Osteoblast (primary cell): ENCODE measurements around the gene OSBP2. TPM values are rescaled to one million over a fixed set of nuclear protein-coding genes. Genes with fewer than 3 reads are reported as not detected.
"Not testable (repeated sequence)": the region's sequence is repeated elsewhere in the genome, so short reads cannot be mapped to it uniquely, and the experiment has no call there.

ENCODE experiments used
- DNase-seq: peaks from one replicate; pipeline ENCODE4 v3.0.0; 2011; ENCODE audit warnings: low spot score, mixed read lengths; ENCODE audit not compliant: insufficient read length; ENCODE audit errors: missing footprints
- H2AFZ ChIP-seq: 2 replicates; pipeline ENCODE4 v1.6.0; 2011; ENCODE audit warnings: mild to moderate bottlenecking, low read length
- H3K27ac ChIP-seq: 2 replicates; pipeline ENCODE4 v1.5.1; 2011; ENCODE audit warnings: mild to moderate bottlenecking, low read depth, low read length, moderate library complexity
- H3K27me3 ChIP-seq: 2 replicates; pipeline ENCODE4 v1.6.0; 2012; ENCODE audit warnings: mild to moderate bottlenecking, control low read depth, inconsistent platforms, low read length, moderate library complexity; ENCODE audit not compliant: insufficient read depth
- H3K36me3 ChIP-seq: 2 replicates; pipeline ENCODE4 v1.5.1; 2011; ENCODE audit warnings: mild to moderate bottlenecking, low read length, control low read depth, moderate library complexity; ENCODE audit not compliant: insufficient read depth
- H3K4me1 ChIP-seq: 2 replicates; pipeline ENCODE4 v1.5.1; 2011; ENCODE audit warnings: mild to moderate bottlenecking, low read length, control low read depth, moderate library complexity; ENCODE audit not compliant: insufficient read depth
- H3K4me2 ChIP-seq: 2 replicates; pipeline ENCODE4 v1.6.0; 2011; ENCODE audit warnings: mild to moderate bottlenecking, low read length; ENCODE audit not compliant: insufficient read depth
- H3K4me3 ChIP-seq: fragments of 200-600 bp; sonication (generic); 3 replicates; pipeline ENCODE4 v1.5.1; 2012; ENCODE audit warnings: mild to moderate bottlenecking, low read length, inconsistent platforms; ENCODE audit not compliant: insufficient read depth
- H3K79me2 ChIP-seq: 2 replicates; pipeline ENCODE4 v1.6.0; 2012; ENCODE audit warnings: mild to moderate bottlenecking, low read length, control low read depth, inconsistent platforms; ENCODE audit not compliant: insufficient read depth
- H3K9me3 ChIP-seq: 2 replicates; pipeline ENCODE4 v1.5.1; 2011; ENCODE audit warnings: low read depth, low read length, control low read depth
- H4K20me1 ChIP-seq: 2 replicates; pipeline ENCODE4 v1.6.0; 2012; ENCODE audit warnings: mild to moderate bottlenecking, low read length, control low read depth; ENCODE audit not compliant: insufficient read depth
- CTCF ChIP-seq: IDR thresholded peaks from 2 replicates; pipeline ENCODE4 v1.5.1; 2011; ENCODE audit warnings: mild to moderate bottlenecking, low read depth, low read length, moderate library complexity; ENCODE audit errors: extremely low read depth
- total RNA-seq: library from RNA; depleted of rRNA; stranded (reverse); fragments of >200 nt; gene quantifications from 2 replicates; pipeline ENCODE4 v1.2.3, GENCODE V29; 2012

Gene OSBP2
- total RNA-seq, 1 donor, result 4.3 TPM

DNA sequence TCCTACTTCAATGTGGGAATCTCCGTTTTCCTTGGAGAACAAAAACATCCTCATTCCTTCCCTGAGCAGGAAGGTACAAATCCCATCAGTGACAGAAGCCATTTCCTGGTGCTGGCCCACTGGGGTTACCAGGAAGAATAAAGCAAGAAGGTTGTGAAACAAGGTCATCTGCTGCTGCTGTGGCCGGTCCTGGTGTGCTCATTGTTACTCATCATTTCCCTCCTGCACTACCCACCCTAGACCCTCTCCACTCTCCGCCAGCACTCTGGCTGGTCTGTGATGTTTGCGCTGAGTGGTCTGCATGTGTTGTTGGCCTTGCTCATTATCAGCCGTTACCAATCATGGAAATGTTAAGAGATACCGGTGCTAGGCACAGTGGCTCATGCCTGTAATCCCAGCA is 37.0 kb downstream of the OSBP2 start:
- Histone ChIP-seq H3K27me3 (no peaks in the 10 kb centered on the region), H3K4me2 (no peak overlapping the region), H4K20me1 (no peaks in the 10 kb centered on the region), H2AFZ (no peak overlapping the region), H3K79me2 (no peaks in the 10 kb centered on the region), H3K27ac (no peak overlapping the region), H3K9me3 (no peaks in the 10 kb centered on the region), H3K4me1 (peaks cover 9% of the 10 kb centered on the region), H3K4me3 (no peak overlapping the region), H3K36me3 (no peaks in the 10 kb centered on the region)
- no peak for DNase-seq
- TF ChIP-seq CTCF, result no peak

GRCh38 chr22:30732426-30732825 is 37.8 kb downstream of the OSBP2 start:
- Histone ChIP-seq H3K9me3 (no peaks in the 10 kb centered on the region), H3K79me2 (no peaks in the 10 kb centered on the region), H3K4me1 (peaks cover 9% of the 10 kb centered on the region), H3K27me3 (no peaks in the 10 kb centered on the region), H3K4me3 (no peak overlapping the region), H3K36me3 (no peaks in the 10 kb centered on the region), H3K27ac (no peak overlapping the region), H4K20me1 (no peaks in the 10 kb centered on the region), H3K4me2 (no peak overlapping the region), H2AFZ (no peak overlapping the region)
- no peak for TF ChIP-seq CTCF
- peak; percentile 58 for DNase-seq

DNA sequence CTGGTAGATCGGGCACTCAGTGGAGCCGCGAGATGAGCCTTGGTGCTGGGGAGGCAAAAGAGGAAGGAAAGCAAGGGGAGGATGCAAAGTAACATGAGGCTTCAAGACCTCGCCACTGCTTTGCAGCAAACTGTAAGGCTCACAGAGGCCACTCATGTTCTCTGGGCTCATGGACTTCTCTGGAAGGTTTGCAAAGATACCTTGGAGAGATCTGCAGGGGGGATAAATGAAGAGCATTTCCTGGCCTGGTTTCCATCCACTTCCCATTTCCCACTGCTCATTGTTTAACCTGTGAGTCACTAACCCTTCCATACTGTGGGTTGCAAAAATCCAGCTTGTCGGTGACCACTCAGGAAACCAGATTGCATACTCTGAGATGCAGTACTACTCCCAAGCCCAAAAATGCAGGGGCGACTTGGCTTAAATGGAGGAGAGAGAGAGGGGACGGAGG is 38.5 kb downstream of the OSBP2 start:
- Histone ChIP-seq H2AFZ (peak overlapping the region; percentile 21), H3K27me3 (no peaks in the 10 kb centered on the region), H3K36me3 (no peaks in the 10 kb centered on the region), H3K4me2 (no peak overlapping the region), H3K9me3 (no peaks in the 10 kb centered on the region), H4K20me1 (no peaks in the 10 kb centered on the region), H3K27ac (no peak overlapping the region), H3K4me1 (peaks cover 9% of the 10 kb centered on the region), H3K79me2 (no peaks in the 10 kb centered on the region), H3K4me3 (no peak overlapping the region)
- peak; percentile 80 for DNase-seq
- TF ChIP-seq CTCF, result no peak

GRCh38 chr22:30740007-30740406 is 45.3 kb downstream of the OSBP2 start:
- not testable (repeated sequence) for H3K4me3 ChIP-seq, H3K4me2 ChIP-seq, H3K9me3 ChIP-seq, H3K27ac ChIP-seq, H3K27me3 ChIP-seq, H4K20me1 ChIP-seq, H2AFZ ChIP-seq, DNase-seq, H3K4me1 ChIP-seq, H3K79me2 ChIP-seq, H3K36me3 ChIP-seq

- H3K27ac ChIP-seq, H3K27me3 ChIP-seq, H3K79me2 ChIP-seq, H4K20me1 ChIP-seq, H3K4me1 ChIP-seq, H3K4me2 ChIP-seq, H3K4me3 ChIP-seq, H3K9me3 ChIP-seq, DNase-seq, H2AFZ ChIP-seq, H3K36me3 ChIP-seq: not testable (repeated sequence)
Measured at GRCh38 chr22:30740511-30740910, 45.8 kb downstream of the OSBP2 start.
